Occipital lobe (tissue), 2 donors: ENCODE results near the gene EEIG1. TPM values are rescaled to one million over a fixed set of nuclear protein-coding genes. Genes with fewer than 3 reads are reported as not detected.
"Not testable (repeated sequence)": the region's sequence is repeated elsewhere in the genome, so short reads cannot be mapped to it uniquely, and the experiment has no call there.

Experiments used
- DNase-seq: peaks from one replicate; lab custom pipeline; 2025; lab: John Stamatoyannopoulos, UW
- total RNA-seq: library from RNA; depleted of rRNA; stranded (reverse); fragments of >200 nt; gene quantifications from one replicate; pipeline ENCODE4 v1.2.3, GENCODE V29; 2014

Gene EEIG1
- 2.7 TPM for total RNA-seq

DNA sequence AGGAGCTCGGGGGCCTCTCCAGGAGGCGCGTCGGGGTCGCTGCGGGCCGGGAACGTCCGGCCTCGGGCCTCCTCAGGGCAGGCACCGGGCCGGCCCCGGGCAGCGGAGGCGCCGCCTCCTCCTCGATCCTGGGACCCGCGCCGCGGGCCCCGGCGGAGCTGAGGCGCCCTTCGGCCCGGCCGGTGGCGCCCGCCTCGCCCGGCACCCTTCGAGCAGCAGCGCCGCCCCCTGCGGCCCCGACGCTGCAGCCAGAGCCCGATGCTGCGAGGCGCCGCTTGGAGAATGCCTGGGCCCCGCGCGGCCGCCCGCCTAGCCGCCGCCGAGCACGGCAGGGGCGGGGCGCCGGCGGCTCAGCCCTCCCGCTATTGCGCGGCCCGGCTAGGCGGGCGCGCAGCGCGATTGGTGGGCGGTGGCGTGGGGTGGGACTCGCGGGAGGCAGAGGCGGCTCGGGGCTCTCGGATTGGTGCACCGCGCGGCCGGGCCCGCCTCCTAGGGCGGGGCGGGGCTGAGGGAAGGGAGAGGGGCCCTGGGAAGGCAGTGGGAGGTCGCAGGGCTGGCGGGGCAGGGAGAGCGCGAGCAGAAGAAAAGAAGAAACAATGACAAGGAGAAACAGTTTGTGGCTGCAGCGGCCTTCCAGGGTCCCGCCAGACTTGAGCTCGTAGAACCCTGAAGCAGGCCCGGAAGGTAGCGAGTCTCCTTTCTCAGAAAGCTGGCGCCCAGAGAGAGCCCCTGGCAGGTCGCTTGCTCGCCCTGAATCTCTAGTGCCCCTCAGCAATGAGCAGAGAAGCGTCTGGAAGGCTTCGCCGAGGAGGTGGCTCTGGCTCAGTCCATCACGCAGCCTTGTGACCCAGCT lies at the start of gene EEIG1:
Gene EEIG1 (minus strand): TSS at position 284 of the 853 bp plus-strand sequence. CDS start 852 bp downstream, outside the sequence.
- DNase-seq: peak; percentile 96

DNA sequence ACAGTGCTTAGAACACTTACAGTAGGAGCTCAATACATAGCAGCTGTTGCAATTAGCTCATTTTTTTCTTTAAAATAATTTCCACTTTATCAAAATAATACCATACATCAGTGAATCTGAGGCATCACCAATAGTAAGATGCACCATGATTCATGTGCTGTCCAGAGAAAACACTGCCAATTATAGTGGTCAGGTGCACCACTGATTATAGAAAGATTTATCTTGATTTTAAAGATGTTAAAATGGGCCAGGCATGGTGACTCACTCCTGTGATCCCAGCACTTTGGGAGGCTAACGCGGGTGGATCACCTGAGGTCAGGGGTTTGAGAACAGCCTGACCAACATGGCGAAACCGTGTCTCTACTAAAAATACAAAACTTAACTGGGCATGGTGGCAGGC lies 46.9 kb upstream of the EEIG1 start:
- no peak for DNase-seq

DNA sequence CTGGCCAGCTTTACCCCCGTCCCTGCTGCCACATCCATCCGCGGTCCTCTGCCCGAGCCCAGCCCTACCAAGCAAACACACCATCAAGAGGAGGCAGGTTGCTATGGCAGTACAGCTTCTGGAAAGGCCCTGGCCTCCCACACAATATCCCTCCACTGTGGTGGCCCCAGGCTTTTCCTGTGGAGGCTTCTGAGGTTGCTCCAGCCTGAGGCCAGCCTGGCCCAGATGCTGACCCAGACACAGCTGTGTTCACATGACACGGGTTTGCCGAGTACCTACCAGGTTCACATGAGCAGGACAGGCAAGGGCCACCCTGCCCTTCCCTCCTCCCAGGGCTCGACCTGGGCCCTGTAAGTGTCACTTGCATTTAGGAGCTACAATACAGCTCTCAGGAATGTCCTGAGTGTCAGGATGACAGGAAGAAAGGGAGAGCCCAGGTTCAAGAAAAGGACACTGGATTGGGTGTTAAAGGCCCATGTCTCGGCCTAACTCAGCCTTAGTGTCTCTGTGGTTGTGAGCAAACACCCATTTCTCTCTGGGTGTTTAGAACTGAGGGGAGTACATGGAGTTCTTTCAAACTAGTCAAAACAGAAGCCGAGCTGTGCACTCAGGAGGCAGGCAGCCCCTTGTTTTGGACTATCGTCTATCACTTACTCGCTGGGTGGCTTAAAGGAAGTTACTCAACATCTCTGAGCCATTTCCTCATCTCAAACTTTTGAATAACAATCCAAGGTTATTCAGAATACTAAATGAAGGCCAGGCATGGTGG lies 46.2 kb upstream of the EEIG1 start:
- DNase-seq: no peak

DNA sequence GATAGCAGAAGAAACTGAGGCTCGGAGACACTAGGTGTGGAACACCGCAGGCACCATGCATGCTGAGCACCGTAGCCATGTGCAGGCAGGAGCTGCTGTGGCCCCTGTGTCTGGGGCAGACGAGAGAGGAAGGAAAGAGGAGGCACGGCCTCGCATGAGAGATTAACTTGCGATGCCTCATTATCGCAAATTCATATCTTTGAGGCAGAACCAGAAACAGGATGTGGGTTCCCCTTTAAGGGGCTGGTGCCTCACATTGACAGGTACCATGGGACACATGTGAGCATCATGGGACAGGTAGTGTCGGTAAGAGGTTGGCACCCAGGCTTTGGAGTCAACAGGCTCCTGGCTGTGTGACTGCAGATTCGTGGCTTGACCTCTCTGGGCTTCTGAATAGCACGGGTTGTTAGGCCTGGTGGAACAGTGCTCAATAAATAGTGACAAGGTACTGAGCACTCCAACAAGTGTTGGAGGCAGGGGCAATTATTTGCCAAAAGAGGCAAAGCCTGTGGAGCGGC lies 45.5 kb upstream of the EEIG1 start:
- no peak for DNase-seq

DNA sequence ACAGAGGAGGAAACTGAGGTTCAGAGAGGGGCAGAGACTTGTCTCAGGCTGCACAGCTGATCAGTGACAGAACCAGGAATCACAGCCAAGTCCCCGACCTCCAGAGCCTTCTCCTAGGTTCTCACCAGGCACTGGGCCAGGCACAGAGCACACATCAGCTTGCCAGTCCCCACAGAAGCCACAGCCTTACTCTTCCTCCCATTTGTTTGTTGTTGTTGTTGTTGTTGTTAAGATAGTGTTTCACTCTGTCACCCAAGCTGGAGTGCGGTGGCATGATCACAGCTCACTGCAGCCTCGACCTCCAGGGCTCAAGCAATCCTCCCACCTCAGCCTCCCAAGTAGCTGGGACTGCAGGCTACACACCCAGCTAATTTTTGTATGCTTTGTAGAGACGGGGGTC lies 44.9 kb upstream of the EEIG1 start:
- DNase-seq: no peak

DNA sequence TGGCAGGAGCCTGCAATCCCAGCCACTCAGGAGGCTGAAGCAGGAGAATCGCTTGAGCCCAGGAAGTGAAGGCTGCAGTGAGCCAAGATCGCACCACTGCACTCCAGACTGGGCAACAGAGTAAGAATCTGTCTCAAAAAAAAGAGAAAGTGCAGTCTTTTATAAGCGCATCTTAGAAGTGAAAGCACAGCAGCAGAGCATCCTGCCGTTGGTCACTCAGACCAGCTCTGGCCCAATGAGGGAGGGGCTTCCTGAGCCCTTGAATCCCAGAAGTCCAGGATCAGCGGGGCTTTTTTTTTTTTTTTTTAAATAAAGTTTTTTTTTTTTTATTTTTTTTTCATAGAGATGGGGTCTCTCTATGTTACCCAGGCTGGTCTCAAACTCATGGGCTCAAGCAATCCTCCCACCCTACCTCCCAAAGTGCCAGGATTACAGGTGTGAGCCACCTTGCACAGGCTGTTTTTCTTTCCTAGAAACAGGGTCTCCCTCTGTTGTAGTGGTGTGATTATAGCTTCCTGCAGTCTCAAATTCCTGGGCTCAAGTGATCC lies 44.0 kb upstream of the EEIG1 start:
- DNase-seq: no peak

DNA sequence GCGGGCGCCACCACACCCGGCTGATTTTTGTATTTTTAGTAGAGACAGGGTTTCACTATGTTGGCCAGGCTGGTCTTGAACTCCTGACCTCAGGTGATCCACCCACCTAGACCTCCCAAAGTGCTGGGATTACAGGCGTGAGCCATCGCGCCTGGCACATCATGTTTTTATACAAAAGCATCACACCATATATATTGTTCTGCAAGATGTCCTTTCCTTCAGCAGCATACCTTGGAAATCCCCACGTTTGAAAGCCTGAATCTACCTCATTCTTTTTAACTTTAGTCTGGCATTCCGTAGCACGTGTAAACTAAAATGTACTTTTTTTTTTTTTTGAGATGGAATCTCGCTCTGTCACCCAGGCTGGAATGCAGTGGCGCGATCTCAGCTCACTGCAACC lies 42.9 kb upstream of the EEIG1 start:
- DNase-seq: not testable (repeated sequence)

DNA sequence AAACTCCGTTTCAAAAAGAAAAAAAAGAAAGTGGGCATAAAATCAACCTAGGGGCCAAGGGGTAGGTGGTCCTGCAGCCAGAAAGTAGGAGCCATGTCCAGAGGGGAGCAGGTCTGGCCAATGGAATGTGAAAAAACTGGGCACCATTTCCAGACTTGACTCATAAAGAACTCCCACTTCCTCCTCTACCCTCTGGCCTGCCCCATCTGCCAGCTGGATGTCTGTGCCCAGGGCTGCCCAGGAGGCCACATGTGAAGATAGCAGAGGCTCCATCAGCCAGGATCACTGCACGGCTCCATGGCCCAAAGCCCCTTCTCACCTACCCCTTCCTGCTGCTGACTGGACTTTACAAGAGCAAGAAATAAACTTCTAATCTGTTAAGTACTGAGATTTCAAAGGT lies 42.1 kb upstream of the EEIG1 start:
- no peak for DNase-seq

DNA sequence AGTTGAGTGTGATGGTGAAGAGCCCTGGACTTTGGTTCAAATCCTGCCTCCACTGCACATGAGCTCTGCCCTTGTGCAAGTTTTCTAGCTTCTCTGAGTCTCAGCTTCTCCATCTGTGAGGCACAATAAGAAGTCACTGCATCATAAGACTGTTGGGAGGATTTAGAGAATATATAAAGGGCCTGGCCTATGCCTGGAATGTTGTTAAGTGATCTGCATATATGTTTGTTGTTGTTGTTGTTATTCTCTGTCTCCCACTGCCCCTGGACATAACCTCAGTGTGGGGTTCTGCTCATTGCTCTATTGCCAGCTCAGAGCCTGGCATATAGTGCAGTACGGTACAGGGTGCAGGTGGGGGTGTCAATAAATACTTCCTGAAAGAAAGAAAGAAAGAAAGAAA lies 40.3 kb upstream of the EEIG1 start:
- no peak for DNase-seq

DNA sequence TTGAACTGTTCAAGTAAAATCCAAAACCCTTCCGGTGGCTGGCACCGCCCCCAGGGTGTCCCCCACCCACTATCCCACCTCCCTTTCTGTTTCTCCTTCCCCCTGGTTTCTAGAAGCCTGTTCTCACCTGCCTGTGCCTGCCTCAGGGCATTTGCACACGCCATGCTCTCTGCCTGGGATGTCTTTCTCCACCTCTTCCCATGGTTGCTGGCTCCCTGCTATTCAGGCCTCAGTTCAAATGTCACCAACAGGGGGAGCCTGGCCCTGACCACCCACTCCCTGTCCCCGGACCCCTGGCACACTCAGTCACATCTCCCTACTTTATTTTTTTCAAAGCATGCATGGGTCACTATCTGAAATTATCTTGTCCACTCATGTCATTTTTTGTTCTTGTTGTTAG lies 39.9 kb upstream of the EEIG1 start:
- DNase-seq: no peak

DNA sequence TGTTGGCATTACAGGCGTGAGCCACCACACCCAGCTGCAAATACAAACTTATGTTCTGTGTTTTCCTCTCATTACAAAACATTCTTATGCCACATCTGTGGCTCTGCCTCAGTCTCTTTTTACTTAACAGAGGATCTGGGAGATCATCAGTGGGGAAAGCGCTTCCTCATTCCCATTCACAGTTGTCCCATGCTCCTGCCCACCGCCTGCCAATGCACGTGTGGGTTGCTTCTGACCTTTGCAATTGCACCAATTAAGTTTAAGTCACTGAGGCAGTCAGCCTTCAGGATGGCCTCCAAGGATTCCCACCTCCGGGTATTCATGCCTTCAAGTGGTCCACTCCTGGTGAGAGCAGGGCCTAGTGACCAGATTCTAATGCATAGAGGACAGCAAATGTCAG lies 34.9 kb upstream of the EEIG1 start:
- no peak for DNase-seq

DNA sequence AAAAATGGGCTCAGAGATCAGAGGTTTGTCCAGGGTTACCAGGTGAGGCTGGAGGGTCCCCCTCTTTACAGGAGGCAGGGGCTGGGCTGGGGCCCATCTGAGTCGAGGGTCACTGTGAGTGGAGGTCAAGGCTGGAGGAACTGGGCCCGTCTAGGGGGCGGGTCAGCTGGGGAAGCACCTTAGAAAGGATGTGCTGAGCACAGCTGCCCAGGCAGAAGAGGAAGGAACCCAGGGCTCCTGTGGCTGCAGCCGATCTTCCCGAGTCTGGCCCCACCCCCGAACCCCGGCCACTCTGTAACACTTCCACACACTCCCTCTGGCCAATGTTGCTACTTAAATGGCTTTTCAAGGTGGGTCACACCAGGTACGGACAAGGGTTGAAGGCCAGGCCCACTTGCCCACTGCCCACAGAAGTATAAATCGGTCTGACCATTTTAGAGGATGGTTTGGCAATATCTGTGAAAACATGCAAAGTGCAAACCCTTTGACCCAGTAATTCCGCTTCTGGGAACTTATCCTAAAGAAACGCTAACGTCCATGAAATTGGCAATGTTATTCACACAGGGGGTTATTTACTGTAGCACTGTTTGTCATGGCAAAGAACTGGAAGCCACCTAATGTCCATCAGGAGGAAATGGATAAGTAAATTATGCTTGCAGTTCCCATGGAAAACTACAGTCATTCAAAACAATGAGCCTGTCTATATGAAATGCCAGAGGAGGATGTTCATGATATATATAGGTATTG lies 30.5 kb upstream of the EEIG1 start:
- no peak for DNase-seq

DNA sequence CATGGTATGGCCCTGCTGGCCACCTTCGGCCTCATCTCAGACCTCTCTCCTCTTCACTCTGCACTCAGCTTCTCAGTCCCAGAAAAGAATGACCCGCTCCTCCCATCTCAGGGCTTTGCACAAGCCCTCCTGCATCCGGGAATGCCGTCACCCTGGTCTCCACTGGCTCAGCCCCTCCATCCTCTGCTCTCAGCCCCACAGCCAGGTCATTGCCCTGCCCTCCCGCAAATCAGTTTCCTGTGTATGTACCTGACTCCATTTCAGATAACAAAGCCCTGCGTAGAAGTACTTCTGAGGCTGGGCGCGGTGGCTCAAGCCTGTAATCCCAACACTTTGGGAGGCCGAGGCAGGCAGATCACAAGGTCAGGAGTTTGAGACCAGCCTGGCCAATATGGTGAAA lies 28.9 kb upstream of the EEIG1 start:
- no peak for DNase-seq

DNA sequence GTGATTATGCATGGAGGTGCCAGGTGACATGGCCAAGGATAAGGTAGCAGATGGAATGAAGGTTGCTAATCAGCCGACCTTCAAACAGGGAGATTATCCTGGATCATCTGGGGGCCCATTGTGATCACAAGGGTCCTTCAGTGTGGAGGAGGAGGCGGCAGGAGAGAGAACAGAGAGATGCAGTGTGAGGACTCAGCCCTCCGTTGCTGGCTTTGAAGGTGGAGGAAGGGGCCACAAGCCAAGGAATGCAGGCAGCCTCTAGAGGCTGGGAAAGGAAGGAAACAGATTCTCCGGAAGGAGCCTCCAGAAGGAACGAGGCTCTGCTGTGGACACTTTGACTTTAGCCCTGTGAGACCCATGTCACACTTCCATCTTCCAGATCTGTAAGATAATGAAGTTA lies 27.4 kb upstream of the EEIG1 start:
- DNase-seq: no peak

DNA sequence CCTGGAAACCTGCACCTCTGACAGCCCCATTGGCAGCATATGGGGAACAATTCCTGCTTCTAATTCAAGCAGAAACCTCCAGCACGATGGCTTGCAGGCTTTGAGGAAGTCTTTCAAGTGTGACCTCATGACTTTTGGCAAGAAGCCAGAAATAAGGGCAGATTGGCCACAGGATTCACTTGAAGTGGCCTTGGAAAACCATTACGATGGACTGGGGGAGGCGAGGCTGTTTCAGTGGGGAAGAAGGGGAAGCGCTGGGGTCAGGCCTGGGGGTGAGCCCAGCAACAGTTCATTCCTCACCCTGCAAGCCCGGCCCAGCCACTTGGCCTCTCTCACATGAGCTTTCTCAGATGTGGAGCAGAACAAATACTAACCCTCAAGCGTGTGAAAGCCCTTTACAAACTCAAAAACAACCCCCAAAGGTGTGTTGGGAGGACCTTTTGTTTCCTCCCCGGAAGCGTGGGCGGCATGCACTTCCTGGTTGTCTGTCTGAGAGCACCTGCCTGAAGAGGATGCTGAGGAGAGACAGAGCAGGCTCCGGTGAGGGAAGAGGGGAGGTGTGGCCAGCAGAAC lies 26.9 kb upstream of the EEIG1 start:
- no peak for DNase-seq

DNA sequence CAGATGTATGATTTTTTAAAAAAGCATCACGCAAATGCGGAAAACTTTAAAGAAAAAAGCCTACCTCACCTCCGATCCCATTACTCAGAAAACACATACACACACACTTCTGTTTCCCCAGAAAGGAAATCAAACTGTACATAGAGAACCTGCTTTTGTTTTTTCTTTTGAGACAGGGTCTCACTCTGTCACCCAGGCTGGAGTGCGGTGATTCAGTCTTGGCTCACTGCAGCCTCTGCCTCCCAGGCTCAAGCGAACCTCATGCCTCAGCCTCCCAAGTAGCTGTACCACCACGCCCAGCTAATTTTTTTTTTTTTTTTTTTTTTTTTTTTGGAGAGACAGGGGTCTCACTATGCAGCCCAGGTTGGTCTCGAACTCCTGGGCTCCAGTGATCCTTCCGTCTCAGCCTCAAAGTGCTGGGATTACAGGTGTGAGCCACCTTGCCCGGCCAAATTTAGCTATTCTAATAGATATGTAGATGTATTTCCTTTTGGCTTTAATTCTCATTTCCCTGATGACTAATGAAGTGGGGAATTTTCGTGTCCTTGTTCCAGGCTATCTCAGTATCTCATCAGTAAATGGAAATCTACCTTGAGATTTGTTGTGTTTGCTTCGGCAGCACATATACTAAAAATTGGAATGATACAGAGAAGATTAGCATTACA lies 25.7 kb upstream of the EEIG1 start:
- no peak for DNase-seq

DNA sequence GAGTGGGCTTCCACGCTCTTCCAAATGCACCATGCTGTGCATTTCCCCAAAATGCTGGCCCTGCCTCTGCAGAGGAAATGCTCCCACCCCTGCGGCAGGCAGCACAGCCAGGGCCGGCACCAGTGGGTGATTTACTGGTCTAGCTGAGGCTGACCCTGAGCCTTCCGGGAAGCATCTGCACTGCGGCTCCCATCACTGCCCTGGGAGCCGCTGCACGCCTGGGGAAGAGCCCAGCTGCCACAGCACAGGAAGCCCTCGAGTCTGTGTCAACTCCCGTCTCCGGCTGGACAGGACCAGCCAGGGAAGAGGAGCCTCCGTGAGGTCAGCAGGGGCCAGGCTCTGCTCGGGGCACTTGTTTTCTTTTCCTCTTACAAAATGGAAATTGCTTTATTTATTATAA lies 25.1 kb upstream of the EEIG1 start:
- no peak for DNase-seq

DNA sequence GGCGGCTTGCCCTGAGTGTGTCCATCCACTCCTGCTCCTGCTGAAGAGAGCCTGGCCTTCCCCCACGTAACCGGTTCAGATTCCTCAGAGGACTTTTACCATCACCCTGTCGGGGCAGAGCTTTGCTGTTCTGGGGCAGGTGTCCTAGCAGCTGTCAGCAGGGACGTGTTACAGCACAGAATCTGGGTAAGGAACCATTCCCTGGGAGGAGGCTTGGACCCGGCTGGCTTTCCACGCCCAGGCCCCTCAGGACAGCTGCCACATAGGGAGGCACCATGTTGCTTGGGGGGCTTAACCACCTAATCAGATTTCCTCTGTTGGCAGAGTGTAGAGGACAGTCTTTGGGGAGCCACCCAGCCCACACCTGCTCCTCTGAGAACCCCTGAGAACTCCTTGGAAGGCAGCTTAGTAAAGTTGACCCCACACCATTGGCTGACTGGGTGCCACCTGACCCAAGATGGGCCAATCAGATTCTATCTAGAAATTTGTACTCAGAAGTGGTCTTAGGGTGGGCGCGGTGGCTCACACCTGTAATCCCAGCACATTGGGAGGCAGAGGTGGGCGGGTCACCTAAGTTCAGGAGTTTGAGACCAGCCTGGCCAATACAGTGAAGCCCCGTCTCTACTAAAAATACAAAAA lies 23.3 kb upstream of the EEIG1 start:
- DNase-seq: no peak

DNA sequence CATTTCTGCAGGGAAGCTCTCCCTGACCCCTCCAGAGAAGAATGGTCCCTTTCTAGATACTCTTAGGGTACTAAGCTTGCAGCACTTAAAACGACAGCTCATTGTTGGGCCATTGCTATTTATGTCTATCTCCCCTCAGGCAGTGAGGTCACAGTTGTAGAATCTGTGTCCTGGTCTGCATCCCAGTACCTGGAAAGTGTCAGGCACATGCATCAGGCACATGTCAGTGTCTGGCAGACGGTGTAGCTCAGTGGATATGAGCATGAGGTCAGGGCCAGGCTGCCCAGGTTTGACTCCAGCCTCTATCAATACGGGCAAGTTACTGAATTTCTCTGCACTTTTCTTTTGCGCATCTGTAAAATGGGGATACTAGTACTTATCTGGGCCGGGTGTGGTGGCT lies 22.2 kb upstream of the EEIG1 start:
- no peak for DNase-seq

DNA sequence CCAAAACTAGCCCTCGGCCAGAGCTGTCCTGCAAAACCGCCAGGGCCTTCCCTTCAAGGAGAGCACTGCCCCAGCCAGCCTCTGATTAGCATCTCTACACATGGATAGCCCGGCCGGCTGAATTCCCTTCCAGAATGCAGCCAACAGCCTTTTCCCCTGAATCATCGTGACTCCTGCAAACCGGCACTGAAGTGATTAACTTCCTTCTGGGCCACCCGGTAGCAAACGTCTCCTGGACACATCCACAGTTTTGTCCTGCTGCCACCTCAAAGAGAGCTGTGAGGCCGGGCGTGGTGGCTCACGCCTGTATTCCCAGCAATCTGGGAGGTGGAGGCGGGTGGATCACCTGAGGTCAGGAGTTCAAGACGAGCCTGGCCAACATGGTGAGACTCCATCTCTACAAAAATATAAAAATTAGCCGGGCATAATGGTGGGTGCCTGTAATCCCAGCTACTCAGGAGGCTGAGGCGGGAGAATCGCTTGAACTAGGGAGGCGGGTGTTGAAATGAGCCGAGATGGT lies 21.1 kb upstream of the EEIG1 start:
- no peak for DNase-seq
